Smooth muscle cell (in vitro differentiated cells): ENCODE results near the gene MAGI1. TPM values are rescaled to one million over a fixed set of nuclear protein-coding genes. Genes with fewer than 3 reads are reported as not detected.

Experiments
- DNase-seq: peaks from one replicate; lab custom pipeline; 2025; ENCODE audit not compliant: unreplicated experiment; lab: John Stamatoyannopoulos, UW
- H2AFZ ChIP-seq: fragments of 200-600 bp; sonication (generic); 2 replicates; pipeline ENCODE4 v1.6.0; 2016; ENCODE audit warnings: antibody characterized with exemption, low read depth, mild to moderate bottlenecking
- H3F3A ChIP-seq: fragments of 200-600 bp; sonication (generic); 2 replicates; pipeline ENCODE4 v1.6.0; 2017; ENCODE audit warnings: antibody characterized with exemption, low read depth
- H3K27ac ChIP-seq: fragments of 200-600 bp; sonication (generic); 2 replicates; pipeline ENCODE4 v1.5.1; 2016; ENCODE audit warnings: low read depth, mild to moderate bottlenecking
- H3K27me3 ChIP-seq: fragments of 200-600 bp; sonication (generic); 2 replicates; pipeline ENCODE4 v1.6.1; 2016; ENCODE audit warnings: low read depth, mild to moderate bottlenecking
- H3K36me3 ChIP-seq: fragments of 200-600 bp; sonication (generic); 2 replicates; pipeline ENCODE4 v1.5.1; 2016; ENCODE audit warnings: low read depth
- H3K4me1 ChIP-seq: fragments of 200-600 bp; sonication (generic); 2 replicates; pipeline ENCODE4 v1.5.1; 2016; ENCODE audit warnings: low read depth
- H3K4me2 ChIP-seq: fragments of 200-600 bp; sonication (generic); 2 replicates; pipeline ENCODE4 v1.6.0; 2016; ENCODE audit warnings: mild to moderate bottlenecking
- H3K4me3 ChIP-seq: fragments of 200-600 bp; sonication (generic); 2 replicates; pipeline ENCODE4 v1.5.1; 2016; ENCODE audit warnings: mild to moderate bottlenecking
- H3K79me2 ChIP-seq: fragments of 200-600 bp; sonication (generic); 2 replicates; pipeline ENCODE4 v1.6.0; 2016; ENCODE audit warnings: low read depth, mild to moderate bottlenecking
- H3K9ac ChIP-seq: fragments of 200-600 bp; sonication (generic); 2 replicates; pipeline ENCODE4 v1.6.0; 2016; ENCODE audit warnings: low read depth
- H3K9me3 ChIP-seq: fragments of 200-600 bp; sonication (generic); replicated peaks from 2 replicates; pipeline ENCODE4 v1.5.1; 2016; ENCODE audit warnings: low read depth
- H4K20me1 ChIP-seq: fragments of 200-600 bp; sonication (generic); 2 replicates; pipeline ENCODE4 v1.6.0; 2016; ENCODE audit warnings: low read depth
- CTCF ChIP-seq: fragments of 200-600 bp; sonication (generic); IDR thresholded peaks from 2 replicates; pipeline ENCODE4 v1.5.1; 2017; ENCODE audit warnings: borderline replicate concordance, mild to moderate bottlenecking, antibody characterized with exemption; ENCODE audit not compliant: insufficient read depth, poor library complexity, severe bottlenecking
- WGBS: methylation state at CpG from one replicate; pipeline ENCODE4 v1.1.7; 2016; ENCODE audit warnings: low lambda C conversion rate; 5-methylcytosine and 5-hydroxymethylcytosine counted together
- polyA plus RNA-seq: library from polyadenylated mRNA; unstranded; fragments of >200 nt; fragmentation: Nextera tagmentation; extraction: Ambion mirVana; gene quantifications from 2 replicates; pipeline ENCODE4 v1.2.1, GENCODE V29; 2016
- total RNA-seq: library from RNA; depleted of rRNA; stranded (reverse); fragments of >200 nt; gene quantifications from 2 replicates; pipeline ENCODE4 v1.2.3, GENCODE V29; 2014

MAGI1 gene
- total and polyA plus RNA-seq, 2 experiments from 2014 or later: 9.9 to 23.3 TPM

GRCh38 chr3:65675011-65675410 is 363.7 kb downstream of the MAGI1 start:
- WGBS: 92% methylated on average over 3 of the region's 3 CpGs
- Histone ChIP-seq H3K9me3 (no peaks in the 10 kb centered on the region), H3F3A (no peaks in the 10 kb centered on the region), H3K4me1 (peaks cover 9% of the 10 kb centered on the region), H3K27ac (no peak overlapping the region), H3K4me3 (no peak overlapping the region), H3K4me2 (no peak overlapping the region), H3K9ac (no peak overlapping the region), H4K20me1 (peaks cover 97% of the 10 kb centered on the region), H2AFZ (no peak overlapping the region), H3K79me2 (no peaks in the 10 kb centered on the region), H3K36me3 (no peaks in the 10 kb centered on the region), H3K27me3 (no peaks in the 10 kb centered on the region)
- TF ChIP-seq CTCF: no peak
- no peak for DNase-seq

GRCh38 chr3:65674226-65674625 is 364.5 kb downstream of the MAGI1 start:
- no peak overlapping the region for H3K4me3 ChIP-seq
- 64% methylated on average over 2 of the region's 2 CpGs for WGBS
- no peaks in the 10 kb centered on the region for H3K36me3 ChIP-seq
- H3K9ac ChIP-seq: no peak overlapping the region
- peaks cover 98% of the 10 kb centered on the region for H4K20me1 ChIP-seq
- no peaks in the 10 kb centered on the region for H3F3A ChIP-seq
- no peak overlapping the region for H3K4me2 ChIP-seq
- no peaks in the 10 kb centered on the region for H3K79me2 ChIP-seq
- DNase-seq: no peak
- no peaks in the 10 kb centered on the region for H3K9me3 ChIP-seq
- TF ChIP-seq CTCF: no peak
- H3K27me3 ChIP-seq: no peaks in the 10 kb centered on the region
- H2AFZ ChIP-seq: no peak overlapping the region
- H3K4me1 ChIP-seq: peaks cover 9% of the 10 kb centered on the region
- H3K27ac ChIP-seq: no peak overlapping the region

GRCh38 chr3:65672871-65673815 is 365.6 kb downstream of the MAGI1 start:
- Histone ChIP-seq H3F3A (no peaks in the 10 kb centered on the region), H2AFZ (no peak overlapping the region), H3K9me3 (no peaks in the 10 kb centered on the region), H3K36me3 (no peaks in the 10 kb centered on the region), H3K4me1 (peaks cover 9% of the 10 kb centered on the region), H3K4me2 (no peak overlapping the region), H3K79me2 (no peaks in the 10 kb centered on the region), H3K9ac (no peak overlapping the region), H3K4me3 (no peak overlapping the region), H3K27me3 (no peaks in the 10 kb centered on the region), H3K27ac (no peak overlapping the region), H4K20me1 (peaks cover 90% of the 10 kb centered on the region)
- 45% methylated on average over 11 of the region's 11 CpGs for WGBS
- no peak for DNase-seq
- peak; percentile 76 for TF ChIP-seq CTCF

GRCh38 chr3:65672061-65672460 is 366.7 kb downstream of the MAGI1 start:
- no peaks in the 10 kb centered on the region for H3K36me3 ChIP-seq
- no peaks in the 10 kb centered on the region for H3K27me3 ChIP-seq
- TF ChIP-seq CTCF: no peak
- H3K4me3 ChIP-seq: no peak overlapping the region
- no peak overlapping the region for H2AFZ ChIP-seq
- H3K27ac ChIP-seq: no peak overlapping the region
- no peak overlapping the region for H3K9ac ChIP-seq
- H3K4me1 ChIP-seq: peaks cover 9% of the 10 kb centered on the region
- DNase-seq: no peak
- no peaks in the 10 kb centered on the region for H3K79me2 ChIP-seq
- H4K20me1 ChIP-seq: peaks cover 86% of the 10 kb centered on the region
- H3K4me2 ChIP-seq: no peak overlapping the region
- no peaks in the 10 kb centered on the region for H3F3A ChIP-seq
- 82% methylated on average over 1 of the region's 1 CpG for WGBS
- H3K9me3 ChIP-seq: no peaks in the 10 kb centered on the region
